Activated CD4-positive, alpha-beta T cell treated with anti-CD3 and anti-CD28 coated beads, Interleukin-2, amount 10 ng/mL, durations not matched to agents 24 days and 14 days (primary cell): ENCODE data around the gene ANKRD23. TPM values are rescaled to one million over a fixed set of nuclear protein-coding genes. Genes with fewer than 3 reads are reported as not detected.

Source experiments
- DNase-seq: peaks from one replicate; pipeline ENCODE4 v3.0.0; 2022
- H3K27ac Mint-ChIP-seq: one replicate; pipeline ENCODE4 v1.8.0; 2022; ENCODE audit warnings: mild to moderate bottlenecking, mixed read lengths
- H3K27me3 Mint-ChIP-seq: one replicate; pipeline ENCODE4 v1.8.0; 2022; ENCODE audit warnings: mixed read lengths
- H3K36me3 Mint-ChIP-seq: one replicate; pipeline ENCODE4 v1.8.0; 2022; ENCODE audit warnings: low read depth, mild to moderate bottlenecking, mixed read lengths
- H3K4me1 Mint-ChIP-seq: one replicate; pipeline ENCODE4 v1.8.0; 2021; ENCODE audit warnings: mixed read lengths
- H3K4me3 Mint-ChIP-seq: one replicate; pipeline ENCODE4 v1.8.0; 2022; ENCODE audit warnings: mild to moderate bottlenecking, moderate library complexity, mixed read lengths
- H3K9me3 Mint-ChIP-seq: one replicate; pipeline ENCODE4 v1.8.0; 2021; ENCODE audit warnings: mixed read lengths
- intact Hi-C: fragments of 100-400 bp; cut with micrococcal nuclease; formaldehyde crosslinking; loops from one replicate; pipeline ENCODE4 v1.15.1; 2023
- total RNA-seq: library from RNA; stranded (reverse); gene quantifications from 2 replicates; pipeline ENCODE4 v1.2.3, GENCODE V29; 2022

The ANKRD23 gene
- total RNA-seq, 1 donor from 2014 or later = 6.7 TPM

DNA sequence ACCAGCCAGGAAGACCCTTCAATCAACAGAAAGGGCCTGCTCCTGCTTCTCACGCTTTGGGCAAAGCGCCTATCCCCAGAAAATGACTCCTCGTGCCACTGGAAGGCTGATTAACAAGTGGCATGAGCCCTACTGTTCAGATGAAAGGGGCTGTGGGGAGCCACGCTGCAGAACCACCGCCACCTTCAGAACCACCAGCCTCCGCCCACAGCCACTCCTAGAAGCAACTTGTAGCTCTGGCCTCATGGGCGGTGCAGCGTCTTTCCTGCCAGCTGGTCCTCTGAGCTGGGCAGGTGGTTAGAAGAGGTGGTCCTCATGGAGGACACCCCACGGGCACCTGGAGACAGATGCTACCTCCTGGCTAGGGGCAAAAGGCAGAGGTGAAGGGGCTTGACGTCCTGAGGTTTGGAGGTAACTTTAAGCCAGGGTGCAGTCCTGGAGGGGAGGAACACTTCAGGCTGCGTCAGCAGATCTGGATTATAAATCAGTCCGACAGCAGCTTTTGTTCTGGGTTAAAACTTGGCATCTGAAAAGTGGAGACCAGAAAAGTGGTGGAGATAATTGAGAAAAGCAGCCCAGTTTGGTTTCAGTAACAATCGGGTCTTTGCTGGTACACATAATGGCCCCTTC lies 26.9 kb upstream of the ANKRD23 start:
- Mint-ChIP-seq H3K4me1 (peaks cover 29% of the 10 kb centered on the region), H3K36me3 (peaks cover 6% of the 10 kb centered on the region), H3K9me3 (no peaks in the 10 kb centered on the region), H3K4me3 (peak overlapping the region; percentile 83), H3K27me3 (peaks cover 12% of the 10 kb centered on the region), H3K27ac (peak overlapping the region; percentile 78)
- intact Hi-C loops = no loop called here
- DNase-seq = peak; percentile 86

GRCh38 chr2:96869822-96870625 lies 26.2 kb upstream of the ANKRD23 start, which contains the start of gene SEMA4C:
Gene SEMA4C, minus strand, starts transcription at chr2:96870080. Its CDS starts 2,194 bp downstream, at chr2:96867886.
- H3K27ac Mint-ChIP-seq = peak within 1 kb of the TSS; percentile 78
- peaks cover 10% of the 10 kb centered on the region for H3K27me3 Mint-ChIP-seq
- H3K9me3 Mint-ChIP-seq = no peaks in the 10 kb centered on the region
- H3K4me3 Mint-ChIP-seq = peak within 1 kb of the TSS; percentile 87
- DNase-seq = peak; percentile 91
- H3K36me3 Mint-ChIP-seq = peaks cover 6% of the 10 kb centered on the region
- intact Hi-C loops = loop anchor here (1.0 to 2.0 kb wide), 2 partner anchors 45 to 54 kb away; partner anchors contain the start of gene CNNM3
- H3K4me1 Mint-ChIP-seq = peaks cover 27% of the 10 kb centered on the region

DNA sequence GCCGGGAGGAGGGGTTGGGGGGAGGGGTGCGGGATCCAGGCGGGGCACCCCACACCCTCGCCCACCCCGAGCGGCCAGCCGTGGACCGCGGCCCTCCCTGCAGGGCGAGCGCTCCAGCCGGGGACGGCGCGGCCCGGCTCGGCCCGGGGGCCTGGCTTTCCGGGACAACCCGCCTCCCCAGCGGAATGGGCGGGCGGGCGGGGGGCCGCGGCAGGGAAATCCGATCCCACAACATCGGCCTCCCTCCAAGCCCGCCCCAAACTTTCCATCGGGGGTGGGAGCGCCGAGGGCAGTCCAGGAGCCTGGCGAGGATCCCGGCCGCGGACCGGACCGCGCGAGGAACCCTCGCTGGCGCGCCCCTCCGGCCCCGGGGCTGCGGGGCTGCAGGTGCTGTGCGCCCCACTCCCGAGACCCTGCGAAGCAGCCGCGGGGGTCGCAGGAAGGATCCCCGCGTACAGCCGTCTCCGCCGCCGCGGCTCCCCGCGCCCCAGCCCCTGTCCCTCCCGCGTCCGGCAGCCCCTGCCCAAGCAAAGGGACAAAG lies 25.5 kb upstream of the ANKRD23 start:
- intact Hi-C loops = loop anchor here (1.0 to 2.0 kb wide), 2 partner anchors 45 to 53 kb away; partner anchors contain the start of gene CNNM3
- H3K27me3 Mint-ChIP-seq = peaks cover 10% of the 10 kb centered on the region

DNA sequence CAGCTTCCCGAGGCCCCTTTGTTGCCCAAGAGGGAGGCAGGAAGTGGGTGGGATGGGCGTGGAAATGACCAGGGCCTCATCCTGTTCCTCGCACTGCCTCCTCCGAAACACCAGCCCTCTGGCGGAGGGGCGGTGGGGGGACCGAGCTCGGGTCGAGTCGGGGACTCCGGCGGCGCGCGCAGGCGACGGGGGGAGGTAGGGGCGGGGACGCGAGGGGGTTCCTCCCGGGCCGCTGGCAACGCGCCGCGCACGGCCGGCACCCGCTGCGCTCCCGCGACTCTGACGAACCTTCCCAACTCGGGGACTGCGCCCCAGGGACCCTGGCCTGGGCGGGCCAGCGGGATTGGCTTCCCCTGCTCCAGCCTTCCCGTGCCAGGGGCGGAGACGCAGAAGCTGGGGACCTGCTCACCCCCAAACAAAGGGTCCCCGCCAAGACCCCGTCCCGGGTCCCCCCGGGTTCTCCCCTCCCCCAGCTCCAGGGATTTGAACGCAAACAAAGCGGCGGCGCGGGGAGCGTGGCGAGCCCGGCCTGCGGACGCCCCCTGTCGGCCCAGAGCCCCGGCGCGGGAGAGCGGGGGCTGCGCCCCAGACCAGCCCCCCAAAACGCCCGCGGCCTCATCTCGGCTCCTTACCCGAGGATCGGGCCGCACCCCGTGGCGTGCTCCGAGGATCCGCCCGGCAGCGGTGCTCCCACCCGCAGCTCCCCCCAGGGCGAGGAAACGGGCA lies 24.9 kb upstream of the ANKRD23 start:
- Mint-ChIP-seq H3K9me3 (no peaks in the 10 kb centered on the region), H3K27me3 (peaks cover 10% of the 10 kb centered on the region), H3K4me1 (peaks cover 21% of the 10 kb centered on the region), H3K4me3 (peak overlapping the region; percentile 87), H3K36me3 (peaks cover 6% of the 10 kb centered on the region), H3K27ac (peak overlapping the region; percentile 84)
- intact Hi-C loops = loop anchor here (1.0 to 2.0 kb wide), 3 partner anchors 10 to 52 kb away; partner anchors contain the start of genes ANKRD39 and CNNM3
- DNase-seq = peak; percentile 90

More for the DNA sequence above, 25.5 kb upstream of the ANKRD23 start:
- Mint-ChIP-seq H3K4me3 (peak overlapping the region; percentile 83), H3K4me1 (peaks cover 25% of the 10 kb centered on the region), H3K9me3 (no peaks in the 10 kb centered on the region), H3K36me3 (peaks cover 6% of the 10 kb centered on the region), H3K27ac (no peak overlapping the region)
- no peak for DNase-seq

DNA sequence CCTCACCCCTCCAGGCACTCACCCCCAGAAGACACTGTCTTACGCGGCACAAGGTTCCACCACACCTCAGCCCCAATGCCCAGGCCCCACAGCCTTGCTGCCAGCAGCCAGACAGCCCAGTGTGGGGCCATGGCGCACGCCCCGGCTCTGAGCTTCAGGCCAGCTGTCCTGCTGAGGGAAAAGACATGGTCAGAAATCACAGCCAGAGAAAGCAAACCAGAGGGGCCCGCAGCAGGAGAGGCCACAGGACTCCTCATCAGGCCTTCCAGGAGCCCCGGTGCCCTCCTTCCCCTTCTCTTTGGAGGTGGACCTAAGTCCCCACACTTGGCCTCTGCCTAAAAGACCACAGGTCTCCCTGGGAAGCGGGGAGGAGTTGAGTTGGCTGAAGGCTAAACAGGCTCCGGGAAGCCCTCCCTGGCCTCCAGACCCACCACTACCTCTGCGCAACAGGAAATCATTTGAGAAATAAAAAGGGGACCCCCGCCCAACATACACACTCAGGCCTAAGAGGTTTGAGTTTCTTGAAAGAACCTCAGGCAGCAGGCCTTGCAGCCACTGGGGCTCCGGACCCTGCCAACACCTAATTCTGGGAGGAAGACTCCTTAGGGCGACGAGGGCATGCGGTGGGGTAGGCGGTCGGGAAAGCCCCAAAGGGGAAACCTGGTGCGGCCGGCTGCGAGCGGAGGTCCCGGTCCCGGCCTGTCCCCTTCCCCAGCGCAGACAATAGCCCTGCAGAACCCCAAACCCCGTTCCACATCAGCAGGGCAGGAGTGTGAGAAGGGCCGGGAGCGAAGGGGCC lies 24.1 kb upstream of the ANKRD23 start:
- peaks cover 11% of the 10 kb centered on the region for H3K36me3 Mint-ChIP-seq
- DNase-seq = no peak
- H3K9me3 Mint-ChIP-seq = no peaks in the 10 kb centered on the region
- peak overlapping the region; percentile 84 for H3K27ac Mint-ChIP-seq
- intact Hi-C loops = loop anchor here (1.0 to 2.0 kb wide), 2 partner anchors 10 to 47 kb away; partner anchors contain the start of gene ANKRD39
- peaks cover 10% of the 10 kb centered on the region for H3K27me3 Mint-ChIP-seq
- peaks cover 23% of the 10 kb centered on the region for H3K4me1 Mint-ChIP-seq
- peak overlapping the region; percentile 87 for H3K4me3 Mint-ChIP-seq

DNA sequence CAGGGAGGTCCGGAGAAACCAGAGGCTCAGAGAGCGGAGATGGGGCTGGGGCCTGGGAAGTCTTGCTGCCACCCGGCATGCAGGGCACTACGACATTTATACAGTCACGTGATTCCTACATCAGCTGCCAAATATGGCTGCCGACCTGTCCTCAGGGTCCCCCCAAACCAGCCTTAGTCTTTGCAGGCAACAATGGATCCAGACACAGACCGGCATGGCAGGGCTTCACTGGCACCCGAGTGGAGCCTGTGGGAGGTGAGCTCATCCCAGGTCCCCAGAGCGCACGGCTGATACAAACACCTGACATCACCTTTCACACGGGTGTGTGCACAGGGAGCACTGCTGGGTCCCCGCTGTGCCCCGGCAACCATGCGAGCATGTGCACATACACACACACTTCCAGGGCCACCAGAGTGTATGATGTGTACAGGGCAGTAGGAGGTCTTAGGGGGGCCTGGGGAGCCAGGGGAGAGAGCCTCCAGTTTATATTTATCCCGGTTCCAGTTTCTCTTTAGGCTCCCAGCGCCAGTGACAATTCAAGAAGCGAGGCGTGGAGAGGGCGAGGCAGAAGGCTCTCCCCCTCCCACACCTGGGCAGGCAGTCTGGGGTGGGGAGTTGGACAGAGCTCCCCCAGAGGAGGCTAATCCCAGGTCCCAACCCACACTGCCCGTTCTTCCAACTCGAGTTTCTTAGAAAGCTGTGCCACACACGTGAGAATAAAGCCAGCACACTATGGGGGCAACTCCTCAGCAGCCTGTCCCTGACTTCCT lies 23.4 kb upstream of the ANKRD23 start:
- intact Hi-C loops = no loop called here
- no peaks in the 10 kb centered on the region for H3K9me3 Mint-ChIP-seq
- peaks cover 23% of the 10 kb centered on the region for H3K4me1 Mint-ChIP-seq
- DNase-seq = no peak
- peak overlapping the region; percentile 87 for H3K4me3 Mint-ChIP-seq
- peaks cover 10% of the 10 kb centered on the region for H3K27me3 Mint-ChIP-seq
- no peak overlapping the region for H3K27ac Mint-ChIP-seq
- peaks cover 12% of the 10 kb centered on the region for H3K36me3 Mint-ChIP-seq

- peak overlapping the region; percentile 21 for H3K4me3 Mint-ChIP-seq
- H3K9me3 Mint-ChIP-seq = no peaks in the 10 kb centered on the region
- peaks cover 12% of the 10 kb centered on the region for H3K36me3 Mint-ChIP-seq
- DNase-seq = no peak
- no peak overlapping the region for H3K27ac Mint-ChIP-seq
- peaks cover 10% of the 10 kb centered on the region for H3K27me3 Mint-ChIP-seq
- intact Hi-C loops = no loop called here
- peaks cover 23% of the 10 kb centered on the region for H3K4me1 Mint-ChIP-seq
Observed at GRCh38 chr2:96866586-96866985, 22.8 kb upstream of the ANKRD23 start.

DNA sequence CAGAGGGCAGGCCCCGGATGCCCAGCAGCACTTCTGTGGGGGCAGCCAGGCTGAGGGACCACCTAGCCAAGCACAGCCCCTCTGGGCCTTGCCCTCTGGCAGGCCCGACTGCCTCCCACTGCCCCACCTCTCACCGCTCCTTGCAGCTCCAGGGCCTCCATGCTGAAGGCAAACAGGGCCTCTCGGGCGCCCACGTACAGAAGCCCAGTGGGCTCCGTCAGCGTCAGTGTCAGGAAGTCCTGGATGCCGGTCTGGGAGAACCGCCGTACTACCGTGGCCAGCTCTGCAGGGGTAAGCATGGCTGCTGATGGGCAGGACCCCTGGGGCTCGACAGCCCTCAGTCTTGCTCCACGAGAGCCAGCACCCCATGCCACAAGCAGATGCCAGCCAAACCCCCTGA lies 22.3 kb upstream of the ANKRD23 start:
- Mint-ChIP-seq H3K27me3 (peaks cover 7% of the 10 kb centered on the region), H3K27ac (no peak overlapping the region), H3K36me3 (peaks cover 16% of the 10 kb centered on the region), H3K4me3 (no peak overlapping the region), H3K9me3 (no peaks in the 10 kb centered on the region), H3K4me1 (peaks cover 23% of the 10 kb centered on the region)
- DNase-seq = no peak
- intact Hi-C loops = no loop called here

- DNase-seq = no peak
- Mint-ChIP-seq H3K4me3 (no peak overlapping the region), H3K9me3 (no peaks in the 10 kb centered on the region), H3K36me3 (peaks cover 16% of the 10 kb centered on the region), H3K27me3 (peaks cover 2% of the 10 kb centered on the region), H3K27ac (no peak overlapping the region), H3K4me1 (peaks cover 19% of the 10 kb centered on the region)
- intact Hi-C loops = no loop called here
Observed at GRCh38 chr2:96865654-96866053, 21.8 kb upstream of the ANKRD23 start.

DNA sequence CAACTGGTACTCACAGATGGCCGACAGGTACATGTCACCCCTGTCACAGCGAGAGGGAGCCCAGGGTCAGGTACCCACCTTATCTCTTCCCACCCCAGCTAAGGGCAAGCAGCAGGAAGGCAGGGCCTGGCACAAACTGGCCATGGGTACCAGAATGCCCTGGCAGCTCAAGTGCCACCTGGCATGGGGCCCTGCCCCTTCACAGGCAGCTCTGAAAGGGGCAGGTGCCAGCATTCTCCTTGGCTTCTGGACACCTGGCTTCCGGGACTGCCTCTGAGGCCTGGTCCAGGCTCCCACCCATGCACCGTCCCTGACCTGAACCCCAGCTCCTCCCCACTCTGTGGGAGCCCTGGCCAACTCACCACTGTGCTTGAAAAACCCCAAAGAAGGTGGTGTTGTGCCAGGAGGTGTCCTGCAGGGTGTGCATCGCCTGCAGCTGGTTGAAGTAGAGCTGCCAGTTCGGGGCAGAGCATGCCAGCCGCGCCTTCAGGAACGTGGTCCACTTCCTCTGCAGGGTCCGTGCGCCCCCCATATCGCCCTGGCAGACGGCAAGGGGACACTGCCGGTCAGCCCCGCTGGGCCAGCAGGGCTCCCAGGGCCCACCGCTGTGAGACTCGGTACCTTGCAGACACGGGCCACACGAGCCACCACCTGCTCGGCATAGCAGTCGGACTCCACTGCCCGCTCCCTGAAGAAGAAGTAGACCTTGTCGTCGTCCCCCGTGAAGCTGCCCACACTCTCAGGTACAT lies 20.7 kb upstream of the ANKRD23 start:
- Mint-ChIP-seq H3K4me3 (no peak overlapping the region), H3K36me3 (peaks cover 23% of the 10 kb centered on the region), H3K4me1 (peaks cover 21% of the 10 kb centered on the region), H3K9me3 (no peaks in the 10 kb centered on the region), H3K27ac (no peak overlapping the region), H3K27me3 (no peaks in the 10 kb centered on the region)
- DNase-seq = no peak
- intact Hi-C loops = no loop called here

DNA sequence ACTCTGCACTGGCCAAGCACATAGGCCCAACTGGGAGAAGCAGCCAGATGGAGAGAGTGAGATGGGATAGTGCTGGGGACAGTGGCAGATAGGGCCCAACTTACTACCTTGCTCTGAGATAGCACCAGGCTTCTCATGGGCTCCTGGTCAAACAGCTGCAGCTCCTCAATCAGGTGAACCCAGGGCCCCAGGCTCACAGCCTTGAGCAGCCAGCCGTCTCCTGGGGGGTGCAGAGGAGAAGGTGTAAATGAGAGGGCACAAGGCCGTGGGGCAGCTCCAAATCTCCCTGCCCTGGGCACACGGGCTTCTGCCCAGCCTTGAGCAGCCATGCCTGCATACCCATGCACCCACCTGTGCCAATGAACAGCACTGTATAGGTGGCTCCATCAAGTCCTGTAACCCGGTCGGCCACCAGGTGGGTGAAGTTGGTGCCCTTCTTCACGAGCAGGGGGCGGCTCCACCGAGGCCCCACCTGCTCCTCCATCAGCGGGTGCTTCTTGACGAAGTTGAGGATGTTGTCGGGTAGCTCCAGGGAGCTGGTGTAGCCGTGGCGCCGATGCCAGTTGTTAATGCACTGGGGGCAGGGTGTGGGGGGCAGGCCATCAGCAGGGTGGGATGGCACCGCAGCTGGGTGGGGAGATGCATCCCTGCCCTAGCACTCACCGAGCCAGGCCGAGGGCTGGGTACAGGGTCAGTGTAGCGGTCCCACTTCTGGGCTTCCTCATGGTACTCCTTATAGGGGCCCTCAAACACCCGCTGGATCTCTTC lies 19.9 kb upstream of the ANKRD23 start:
- Mint-ChIP-seq H3K4me3 (no peak overlapping the region), H3K9me3 (no peaks in the 10 kb centered on the region), H3K36me3 (peaks cover 23% of the 10 kb centered on the region), H3K4me1 (peaks cover 26% of the 10 kb centered on the region), H3K27me3 (no peaks in the 10 kb centered on the region), H3K27ac (no peak overlapping the region)
- intact Hi-C loops = no loop called here
- DNase-seq = no peak
